Measurements from ENCODE around the gene NUDT19.
"Not testable (repeated sequence)": the region's sequence is repeated elsewhere in the genome, so short reads cannot be mapped to it uniquely, and the experiment has no call there.

The NUDT19 gene

DNA sequence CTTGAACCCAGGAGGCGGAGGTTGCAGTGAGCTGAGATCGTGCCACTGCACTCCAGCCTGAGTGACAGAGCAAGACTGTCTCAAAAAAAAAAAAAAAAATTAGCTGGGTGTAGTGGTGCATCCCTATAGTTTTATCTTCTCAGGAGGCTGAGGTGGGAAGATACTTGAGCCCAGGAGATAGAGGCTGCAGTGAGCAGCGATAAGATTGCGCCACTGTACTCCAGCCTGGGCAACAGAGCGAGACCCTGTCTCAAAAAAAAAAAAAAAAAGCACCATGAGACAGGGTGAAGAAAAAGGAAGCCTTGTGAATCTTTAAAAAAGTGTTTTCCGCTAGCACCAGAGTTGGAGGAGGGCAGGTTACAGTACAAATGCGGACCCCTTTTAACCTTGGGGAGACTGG is 24.6 kb downstream of the NUDT19 start:
- DNase-seq: not testable (repeated sequence)

DNA sequence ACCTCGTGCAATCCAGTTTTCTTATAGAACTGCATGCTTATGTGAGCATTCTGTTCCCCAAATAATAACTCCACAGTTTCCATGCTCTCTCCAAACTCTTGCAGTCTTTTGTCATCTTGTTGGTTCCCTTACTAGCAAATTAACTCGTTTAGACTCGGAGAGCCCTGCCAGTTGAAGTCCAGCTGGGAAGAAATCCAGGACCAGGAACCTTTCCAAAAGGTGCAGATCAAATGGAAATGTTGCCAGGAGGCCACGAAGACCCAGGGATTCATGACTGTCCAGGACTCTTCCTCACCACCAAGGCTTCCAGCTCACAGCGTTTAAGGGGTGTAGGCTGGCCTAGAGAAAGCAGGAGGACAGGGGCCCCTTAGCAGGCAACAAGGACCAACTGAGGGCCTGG is 25.9 kb downstream of the NUDT19 start:
- DNase-seq: no peak

DNA sequence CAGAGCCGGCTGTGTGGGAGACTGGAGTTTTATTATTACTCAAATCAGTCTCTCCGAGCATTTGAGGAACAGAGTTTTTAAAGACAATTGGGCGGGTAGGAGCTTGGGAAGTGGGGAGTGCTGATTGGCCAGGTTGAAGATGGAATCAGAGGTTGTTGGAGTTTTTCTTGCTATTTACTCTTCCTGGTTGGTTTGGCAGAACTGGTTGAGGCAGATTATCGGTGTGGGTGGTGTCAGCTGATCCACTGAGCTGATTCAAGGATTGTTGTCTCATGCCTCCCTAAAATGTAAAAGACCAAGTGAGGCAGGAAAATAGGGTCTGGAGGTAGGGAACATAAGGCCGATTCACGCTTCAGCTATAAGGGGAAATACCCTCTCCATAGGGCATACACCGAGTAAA is 26.7 kb downstream of the NUDT19 start:
- DNase-seq: no peak

DNA sequence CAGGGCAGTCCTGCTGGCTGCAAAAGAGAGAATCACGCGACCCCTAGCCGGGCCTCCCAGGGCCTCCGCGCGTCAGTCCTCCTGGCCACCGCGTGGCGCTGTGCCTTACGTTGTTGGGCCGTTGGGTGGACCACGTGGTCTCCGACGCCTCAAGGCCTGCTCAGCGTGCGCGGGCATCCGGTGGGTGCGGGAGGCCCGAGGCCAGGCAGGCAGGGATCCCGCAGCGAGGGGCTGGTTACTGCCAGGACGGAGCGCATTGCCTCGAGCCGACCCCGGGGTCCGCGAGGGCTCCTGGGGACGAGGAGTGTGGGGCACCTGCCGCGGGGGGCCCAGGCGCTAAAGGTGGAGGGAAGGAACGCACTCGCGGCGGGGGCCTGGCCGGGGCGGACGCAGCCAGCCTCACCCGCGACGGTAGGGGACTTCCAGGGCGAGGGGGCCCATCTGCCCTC is 28.0 kb downstream of the NUDT19 start, which contains the start of gene TDRD12:
Gene TDRD12 (plus strand): TSS at position 157 of the 449 bp plus-strand sequence. CDS start 306 bp downstream, outside the sequence.
- DNase-seq: no peak

DNA sequence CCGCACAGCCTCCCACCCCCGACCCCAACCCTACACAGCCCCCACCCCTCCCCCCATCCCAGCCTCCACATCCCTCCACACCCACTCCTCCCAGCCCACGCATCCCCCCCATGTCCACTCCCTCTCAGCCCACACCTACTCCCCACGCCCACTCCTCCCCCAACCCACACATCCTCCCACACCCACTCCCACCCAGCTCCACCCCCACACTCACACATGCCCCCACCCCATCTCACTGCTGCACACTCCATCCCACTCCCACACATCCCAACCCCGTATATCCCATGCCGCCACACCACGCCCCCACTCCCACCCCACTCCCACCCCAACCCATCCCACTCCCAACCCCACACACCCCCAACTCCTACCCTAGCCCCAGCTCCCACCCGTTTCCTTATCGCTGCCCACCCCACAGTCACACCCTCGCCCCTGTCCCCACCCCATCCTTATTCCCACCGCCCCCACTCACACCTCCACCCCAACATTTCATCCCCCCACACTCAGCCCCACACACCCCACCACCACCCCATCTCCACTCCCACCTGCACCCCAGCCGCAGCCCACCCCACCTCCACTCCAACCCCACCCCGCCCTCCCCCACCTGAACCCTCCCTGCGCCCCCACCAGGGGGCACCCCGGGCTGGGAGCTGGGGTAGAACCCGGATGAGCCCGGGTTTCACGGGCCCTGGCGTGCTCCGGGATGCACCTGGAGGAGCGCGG is 28.8 kb downstream of the NUDT19 start:
- no peak for DNase-seq

DNA sequence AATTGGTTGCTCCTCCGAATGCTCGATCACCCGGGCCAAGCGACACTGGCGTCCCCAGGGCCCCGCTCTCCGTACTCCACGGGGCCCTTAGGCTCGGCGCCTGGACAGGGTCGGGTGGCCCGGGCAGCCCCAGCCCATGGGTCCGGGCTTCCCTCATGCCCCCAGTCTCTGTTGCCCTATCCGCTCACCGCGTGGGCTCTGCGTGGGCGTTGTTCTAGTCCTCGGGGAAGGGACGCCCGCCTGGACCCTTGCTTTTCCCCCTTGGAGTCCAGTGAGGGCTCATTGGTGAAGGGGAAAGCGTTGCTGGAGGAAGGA is 29.3 kb downstream of the NUDT19 start:
- no peak for DNase-seq

DNA sequence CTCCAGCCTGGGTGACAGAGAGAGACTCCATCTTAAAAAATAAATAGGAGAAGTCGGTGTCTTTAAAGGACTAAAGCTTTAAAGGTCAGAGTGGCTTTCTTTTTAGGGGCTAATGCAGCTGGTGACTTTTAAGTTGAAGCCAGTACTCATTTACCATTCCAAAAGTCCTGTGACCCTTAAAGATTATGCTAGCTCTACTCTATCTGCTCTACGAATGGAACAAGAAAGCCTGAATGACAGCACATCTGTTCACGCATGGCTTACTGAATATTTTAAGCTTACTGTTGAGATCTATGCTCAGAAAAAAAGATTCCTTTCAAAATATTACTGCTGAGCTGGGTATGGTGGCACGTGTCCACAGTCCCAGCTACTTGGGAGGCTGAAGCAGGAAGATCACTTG is 44.3 kb downstream of the NUDT19 start:
- DNase-seq: no peak

DNA sequence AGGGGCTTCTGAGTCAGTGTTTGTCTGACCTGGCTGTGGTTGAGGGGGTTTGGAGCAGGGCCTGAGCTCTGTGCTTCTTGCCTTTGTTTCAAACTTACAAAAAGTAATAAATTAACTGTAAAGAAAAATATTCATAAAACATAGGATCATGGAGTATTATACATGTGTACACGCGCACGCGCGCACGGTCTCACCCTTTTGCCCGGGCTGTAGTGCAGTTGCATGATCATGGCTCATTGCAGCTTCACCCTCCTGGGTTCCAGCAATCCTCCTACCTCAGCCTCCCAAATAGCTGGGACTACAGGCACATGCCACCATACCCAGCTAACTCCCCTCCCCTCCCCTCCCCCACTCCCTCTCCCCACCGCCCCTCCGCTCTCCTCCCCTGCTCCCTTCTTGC is 51.4 kb downstream of the NUDT19 start:
- DNase-seq: no peak

DNA sequence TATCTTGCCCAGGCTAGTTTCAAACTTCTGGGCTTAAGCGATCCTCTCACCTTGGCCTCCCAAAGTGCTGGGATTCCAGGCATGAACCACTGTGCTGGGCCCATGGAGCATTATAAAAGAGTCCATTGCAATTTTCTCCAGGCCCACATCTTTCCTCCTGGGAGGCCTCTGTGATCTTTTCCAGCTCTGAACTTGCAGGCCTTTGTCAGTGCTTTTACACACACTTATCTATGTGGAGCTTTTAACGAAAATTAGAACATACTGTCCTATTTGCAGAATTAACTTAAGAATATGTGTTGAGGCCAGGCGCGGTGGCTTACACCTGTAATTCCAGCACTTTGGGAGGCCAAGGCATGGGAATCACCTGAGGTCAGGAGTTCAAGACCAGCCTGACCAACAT is 51.8 kb downstream of the NUDT19 start:
- no peak for DNase-seq

DNA sequence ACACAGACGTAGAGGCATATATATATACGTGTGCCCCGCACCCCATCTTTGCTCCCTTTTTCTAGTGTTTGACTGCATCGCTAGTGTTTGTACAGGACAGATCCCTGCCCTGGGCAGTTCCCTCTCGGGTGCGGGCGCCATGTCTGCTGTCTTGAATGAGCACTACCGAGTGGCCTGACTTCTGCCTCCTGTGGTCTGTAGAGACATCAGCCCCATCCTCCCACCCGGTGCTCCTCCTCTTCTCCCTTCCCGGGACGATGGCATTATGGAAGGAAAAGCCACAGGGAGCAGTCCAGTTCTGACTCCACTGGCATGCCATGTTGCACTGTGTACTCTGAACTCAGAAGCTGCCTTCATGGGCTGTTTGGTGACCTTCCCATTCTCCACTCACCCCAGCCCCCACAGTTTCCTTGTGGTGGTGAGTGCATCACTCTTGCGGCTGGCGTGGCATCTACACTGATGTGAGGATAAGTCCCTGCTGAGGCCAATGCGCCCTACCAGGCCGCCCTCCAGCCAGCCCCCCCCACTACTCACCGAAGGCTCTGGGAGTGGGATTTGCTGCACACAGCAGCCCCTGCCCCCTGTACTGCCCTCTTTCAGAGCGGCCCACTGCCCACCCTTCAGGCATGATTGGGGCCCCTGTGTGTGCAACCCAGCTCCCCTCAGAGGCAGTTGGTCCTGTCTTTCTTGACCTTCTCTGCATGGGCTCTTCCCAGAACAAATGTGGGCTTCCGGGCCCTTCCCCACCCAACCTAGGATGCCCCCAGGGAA is 53.1 kb downstream of the NUDT19 start:
- DNase-seq: no peak

DNA sequence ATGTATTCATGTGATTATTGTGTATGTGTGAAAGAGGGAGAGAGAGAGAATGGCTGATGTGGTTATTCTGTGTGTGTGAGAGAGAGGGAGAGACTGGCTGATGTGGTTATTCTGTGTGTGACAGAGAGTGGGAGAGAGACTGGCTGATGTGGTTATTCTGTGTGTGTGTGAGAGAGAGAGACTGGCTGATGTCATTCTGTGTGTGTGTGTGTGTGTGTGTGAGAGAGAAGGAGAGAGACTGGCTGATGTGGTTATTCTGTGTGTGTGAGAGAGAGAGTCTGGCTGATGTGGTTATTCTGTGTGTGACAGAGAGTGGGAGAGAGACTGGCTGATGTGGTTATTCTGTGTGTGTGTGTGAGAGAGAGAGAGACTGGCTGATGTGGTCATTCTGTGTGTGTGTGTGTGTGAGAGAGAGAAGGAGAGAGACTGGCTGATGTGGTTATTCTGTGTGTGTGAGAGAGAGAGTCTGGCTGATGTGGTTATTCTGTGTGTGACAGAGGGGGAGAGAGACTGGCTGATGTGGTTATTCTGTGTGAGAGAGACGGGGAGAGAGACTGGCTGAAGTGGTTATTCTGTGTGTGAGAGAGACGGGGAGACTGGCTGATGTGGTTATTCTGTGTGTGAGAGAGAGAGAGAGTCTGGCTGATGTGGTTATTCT is 54.1 kb downstream of the NUDT19 start:
- DNase-seq: not testable (repeated sequence)

DNA sequence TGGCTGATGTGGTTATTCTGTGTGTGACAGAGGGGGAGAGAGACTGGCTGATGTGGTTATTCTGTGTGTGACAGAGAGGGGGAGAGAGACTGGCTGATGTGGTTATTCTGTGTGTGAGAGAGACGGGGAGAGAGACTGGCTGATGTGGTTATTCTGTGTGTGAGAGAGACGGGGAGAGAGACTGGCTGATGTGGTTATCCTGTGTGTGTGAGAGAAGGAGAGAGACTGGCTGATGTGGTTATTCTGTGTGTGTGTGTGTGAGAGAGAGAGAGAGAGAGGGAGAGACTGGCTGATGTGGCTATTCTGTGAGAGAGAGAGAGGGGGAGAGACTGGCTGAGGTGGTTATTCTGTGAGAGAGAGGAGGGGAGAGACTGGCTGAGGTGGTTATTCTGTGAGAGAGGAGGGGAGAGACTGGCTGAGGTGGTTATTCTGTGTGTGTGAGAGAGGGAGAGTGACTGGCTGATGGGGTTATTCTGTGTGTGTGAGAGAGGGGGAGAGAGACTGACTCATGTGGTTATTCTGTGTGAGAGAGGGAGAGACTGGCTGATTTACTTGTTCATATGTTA is 55.1 kb downstream of the NUDT19 start:
- DNase-seq: peak in 1 of 2 experiments; percentile 2

DNA sequence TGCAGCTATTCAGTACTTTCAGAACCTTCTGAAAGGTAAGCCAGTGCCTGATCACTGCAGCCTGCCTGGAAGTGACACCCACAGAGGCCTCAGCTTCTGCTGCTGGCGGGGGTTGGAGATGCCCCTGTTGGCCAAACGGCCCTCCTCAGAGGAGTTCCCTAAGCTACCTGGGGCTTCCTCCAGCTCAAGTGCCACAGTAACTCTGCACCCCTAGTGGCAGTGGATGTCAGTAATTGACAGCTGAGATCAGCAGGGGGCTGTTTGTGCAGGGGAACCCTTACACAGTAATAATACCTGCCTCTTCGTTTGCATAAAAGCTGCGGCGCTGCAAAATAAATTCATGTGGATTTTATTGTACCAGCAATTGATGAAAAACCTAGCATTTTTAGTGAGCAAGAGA is 56.9 kb downstream of the NUDT19 start:
- no peak for DNase-seq

DNA sequence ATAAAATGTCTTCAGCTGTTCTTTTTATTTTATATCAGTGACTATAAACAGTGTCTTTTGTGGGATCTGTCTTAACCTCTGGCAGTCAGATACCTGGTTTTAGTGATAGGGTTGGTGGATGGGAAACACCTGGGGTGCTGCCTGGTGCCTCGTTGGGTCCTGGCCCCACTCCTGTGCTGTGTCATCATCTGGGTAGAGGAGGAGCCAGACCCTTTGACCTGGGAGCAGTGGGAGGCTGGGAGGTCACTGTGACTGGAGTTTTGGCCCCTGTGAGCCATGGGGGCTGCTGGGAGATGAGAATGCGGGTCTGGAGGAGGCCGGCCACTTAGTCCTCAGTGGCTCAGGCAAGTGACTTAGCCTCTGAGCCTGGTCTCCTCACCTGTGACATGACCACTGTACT is 57.3 kb downstream of the NUDT19 start:
- DNase-seq: no peak

DNA sequence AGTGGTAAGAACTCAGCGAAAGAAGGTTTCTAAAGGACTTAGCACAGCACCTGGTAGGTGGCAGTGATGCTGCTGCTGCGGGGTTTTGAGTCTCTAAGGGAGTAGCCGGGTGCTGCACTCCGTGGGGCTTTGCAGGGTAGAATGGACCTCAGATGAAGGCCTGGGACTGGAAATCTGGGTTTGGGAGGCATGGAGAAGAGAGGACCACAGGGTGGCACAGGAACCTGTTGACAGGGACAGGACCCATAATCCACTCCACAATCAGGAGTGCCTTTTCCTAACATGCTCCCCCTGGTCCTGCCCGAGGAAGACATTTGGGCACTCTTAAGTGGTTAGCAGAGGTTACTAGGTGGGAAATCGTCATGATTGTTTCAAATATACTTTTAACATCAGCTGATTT is 57.7 kb downstream of the NUDT19 start:
- DNase-seq: no peak

DNA sequence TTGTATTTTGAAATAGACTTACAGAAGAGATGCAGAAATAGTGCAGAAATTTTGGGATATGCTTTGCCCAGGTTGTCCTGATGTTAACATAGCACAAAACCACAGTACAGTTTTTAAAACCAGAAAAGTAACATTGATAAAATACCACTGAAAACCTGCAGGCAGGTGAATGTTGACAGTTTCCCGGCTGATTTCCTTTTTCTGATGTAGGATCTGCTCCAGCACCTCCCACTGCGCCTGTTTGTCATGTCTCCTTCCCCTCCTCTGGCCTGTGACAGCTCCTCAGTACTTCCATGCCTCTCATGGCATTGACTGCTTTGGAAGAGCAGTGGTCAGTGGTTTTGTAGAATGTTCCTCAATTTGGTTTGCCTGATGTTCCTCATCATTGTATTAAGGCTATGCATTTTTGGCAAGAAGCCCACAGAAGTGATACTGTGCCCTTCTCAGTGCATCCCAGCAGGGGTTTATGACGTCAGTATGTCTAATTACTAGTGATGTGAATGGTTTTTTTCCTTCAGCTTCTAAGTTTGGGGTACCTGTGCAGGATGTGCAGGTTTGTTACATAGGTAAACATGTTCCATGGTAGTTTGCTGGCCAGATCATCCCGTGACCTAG is 58.9 kb downstream of the NUDT19 start:
- DNase-seq: peak; percentile 17 to 22

DNA sequence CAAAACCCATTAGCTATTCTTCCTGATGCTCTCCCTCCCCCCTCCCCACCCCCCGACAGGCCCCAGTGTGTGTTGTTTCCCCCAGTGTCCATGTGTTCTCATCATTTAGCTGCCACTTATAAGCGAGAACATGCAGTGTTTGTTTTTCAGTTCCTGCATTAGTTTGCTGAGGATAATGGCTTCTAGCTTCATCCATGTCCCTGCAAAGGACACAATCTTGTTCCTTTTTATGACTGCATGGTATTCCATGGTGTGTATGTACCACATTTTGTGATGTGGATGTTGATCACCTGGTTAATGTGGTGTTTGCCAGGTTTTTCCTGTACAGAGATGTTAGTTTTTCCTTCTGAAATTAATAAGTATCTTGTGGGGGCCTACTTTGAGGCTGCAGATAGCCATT is 59.4 kb downstream of the NUDT19 start:
- no peak for DNase-seq

DNA sequence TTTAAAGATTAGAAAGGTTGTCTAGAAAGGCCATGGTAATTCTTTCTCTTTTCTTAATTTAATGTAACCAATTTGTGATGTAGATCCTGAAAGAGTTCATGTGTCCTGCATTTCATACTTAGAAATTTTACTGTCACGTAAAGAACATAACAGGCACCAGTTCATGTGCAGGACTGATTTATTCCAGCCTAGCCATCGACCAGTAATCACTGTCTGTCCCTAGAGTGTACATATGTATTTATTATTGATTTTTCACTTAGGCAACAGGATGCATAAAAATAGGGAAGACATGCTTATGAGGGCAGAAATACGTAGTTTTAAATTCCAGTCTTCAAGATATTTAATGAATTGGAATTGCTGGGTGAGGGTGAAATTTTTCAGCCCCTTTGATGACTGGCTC is 65.6 kb downstream of the NUDT19 start:
- no peak for DNase-seq
